Loucy (cell line): ENCODE results near the gene SLC38A1.

Experiments used
- H2AFZ ChIP-seq: fragments of 200-600 bp; sonication (generic); 2 replicates; pipeline ENCODE4 v1.6.0; 2016; ENCODE audit warnings: antibody characterized with exemption, mild to moderate bottlenecking, low read length, moderate library complexity
- H3F3A ChIP-seq: fragments of 200-600 bp; 2 replicates; pipeline ENCODE4 v1.6.0; 2016; ENCODE audit warnings: antibody characterized with exemption, low read depth, mild to moderate bottlenecking
- H3K27me3 ChIP-seq: fragments of 200-600 bp; sonication (generic); 2 replicates; pipeline ENCODE4 v1.6.1; 2014; ENCODE audit warnings: low read length, mild to moderate bottlenecking; ENCODE audit not compliant: insufficient read depth, poor library complexity, severe bottlenecking
- H3K36me3 ChIP-seq: fragments of 200-600 bp; sonication (generic); 2 replicates; pipeline ENCODE4 v1.6.1; 2016; ENCODE audit warnings: low read length; ENCODE audit not compliant: insufficient read depth
- H3K4me1 ChIP-seq: fragments of 200-600 bp; sonication (generic); 2 replicates; pipeline ENCODE4 v1.5.1; 2014; ENCODE audit warnings: low read length, mild to moderate bottlenecking; ENCODE audit not compliant: insufficient read depth, poor library complexity, severe bottlenecking
- H3K4me2 ChIP-seq: fragments of 200-600 bp; sonication (generic); 2 replicates; pipeline ENCODE4 v1.6.0; 2014; ENCODE audit warnings: antibody characterized with exemption, low read length, low read depth, mild to moderate bottlenecking; ENCODE audit not compliant: poor library complexity, severe bottlenecking
- H3K4me3 ChIP-seq: fragments of 200-600 bp; sonication (generic); 2 replicates; pipeline ENCODE4 v1.5.1; 2014; ENCODE audit warnings: low read length, mild to moderate bottlenecking, mixed read lengths; ENCODE audit not compliant: poor library complexity, severe bottlenecking
- H3K79me2 ChIP-seq: fragments of 200-600 bp; sonication (generic); 2 replicates; pipeline ENCODE4 v1.6.1; 2014; ENCODE audit warnings: low read length; ENCODE audit not compliant: insufficient read depth
- H3K9ac ChIP-seq: fragments of 200-600 bp; sonication (generic); 2 replicates; pipeline ENCODE4 v1.6.0; 2014; ENCODE audit warnings: mild to moderate bottlenecking, low read depth, low read length, moderate library complexity; ENCODE audit not compliant: poor library complexity, severe bottlenecking
- H3K9me2 ChIP-seq: fragments of 200-600 bp; sonication (generic); replicated peaks from 2 replicates; pipeline ENCODE4 v1.6.1; 2016; ENCODE audit warnings: low read depth, low read length, mixed read lengths
- H3K9me3 ChIP-seq: fragments of 200-600 bp; sonication (generic); 2 replicates; pipeline ENCODE4 v1.6.1; 2014; ENCODE audit warnings: mild to moderate bottlenecking, antibody characterized with exemption, low read length, low read depth; ENCODE audit not compliant: insufficient read depth
- H4K20me1 ChIP-seq: fragments of 200-600 bp; sonication (generic); 2 replicates; pipeline ENCODE4 v1.6.0; 2014; ENCODE audit warnings: antibody characterized with exemption, low read length, mild to moderate bottlenecking; ENCODE audit not compliant: insufficient read depth, poor library complexity, severe bottlenecking
- CTCF ChIP-seq: fragments of 200-600 bp; sonication (generic); conservative IDR thresholded peaks from 2 replicates; pipeline ENCODE4 v1.5.1; 2014; ENCODE audit warnings: mild to moderate bottlenecking, antibody characterized with exemption, low read length
- EZH2phosphoT487 ChIP-seq: fragments of 200-600 bp; IDR thresholded peaks from 2 replicates; pipeline ENCODE4 v1.6.1; 2018; ENCODE audit warnings: antibody characterized with exemption, mild to moderate bottlenecking, moderate library complexity, borderline replicate concordance

The SLC38A1 gene

GRCh38 chr12:46150735-46151134 is 118.1 kb downstream of the SLC38A1 start:
- Histone ChIP-seq H3K27me3 (no peaks in the 10 kb centered on the region), H3K36me3 (no peaks in the 10 kb centered on the region), H4K20me1 (no peaks in the 10 kb centered on the region), H3K79me2 (no peaks in the 10 kb centered on the region), H3K9me3 (no peaks in the 10 kb centered on the region), H3K9ac (no peak overlapping the region), H3K4me3 (no peak overlapping the region), H3K4me2 (no peak overlapping the region), H3K4me1 (peaks cover 7% of the 10 kb centered on the region), H3F3A (no peaks in the 10 kb centered on the region), H2AFZ (no peak overlapping the region), H3K9me2 (no peaks in the 10 kb centered on the region)
- TF ChIP-seq EZH2phosphoT487 (no peak), CTCF (no peak)

GRCh38 chr12:46149905-46150304 is 118.9 kb downstream of the SLC38A1 start:
- TF ChIP-seq CTCF (no peak), EZH2phosphoT487 (no peak)
- no peak overlapping the region for H3K9ac ChIP-seq
- no peaks in the 10 kb centered on the region for H3K36me3 ChIP-seq
- no peaks in the 10 kb centered on the region for H3K79me2 ChIP-seq
- peaks cover 7% of the 10 kb centered on the region for H3K4me1 ChIP-seq
- H2AFZ ChIP-seq = no peak overlapping the region
- H4K20me1 ChIP-seq = no peaks in the 10 kb centered on the region
- H3K27me3 ChIP-seq = no peaks in the 10 kb centered on the region
- no peak overlapping the region for H3K4me3 ChIP-seq
- H3K9me3 ChIP-seq = no peaks in the 10 kb centered on the region
- no peaks in the 10 kb centered on the region for H3F3A ChIP-seq
- H3K4me2 ChIP-seq = no peak overlapping the region
- H3K9me2 ChIP-seq = no peaks in the 10 kb centered on the region

- Histone ChIP-seq H3K4me1 (peaks cover 7% of the 10 kb centered on the region), H2AFZ (no peak overlapping the region), H3K4me2 (no peak overlapping the region), H3K9ac (no peak overlapping the region), H3K4me3 (no peak overlapping the region), H3F3A (no peaks in the 10 kb centered on the region), H3K79me2 (no peaks in the 10 kb centered on the region), H3K27me3 (no peaks in the 10 kb centered on the region), H4K20me1 (no peaks in the 10 kb centered on the region), H3K36me3 (no peaks in the 10 kb centered on the region), H3K9me3 (no peaks in the 10 kb centered on the region), H3K9me2 (no peaks in the 10 kb centered on the region)
- TF ChIP-seq CTCF = no peak
- TF ChIP-seq EZH2phosphoT487 = no peak
These were observed 119.8 kb downstream of the SLC38A1 start for GRCh38 chr12:46149079-46149464.
